PFSK-1 (cell line): Measurements from ENCODE around the gene RTRAF.

Experiments
- POLR2AphosphoS5 ChIP-seq: IDR thresholded peaks from 2 replicates; pipeline ENCODE4 v1.6.1; 2012; ENCODE audit warnings: low read depth, mild to moderate bottlenecking, control low read depth, low read length, moderate library complexity
- SIN3A ChIP-seq: IDR thresholded peaks from 2 replicates; pipeline ENCODE4 v1.6.1; 2012; ENCODE audit warnings: mild to moderate bottlenecking, low read length, moderate library complexity, borderline replicate concordance; ENCODE audit not compliant: insufficient read depth
- TF ChIP-seq, protein P1 (sequence below), 2 experiments: IDR thresholded peaks; 2 replicates each; pipeline versions ENCODE4 v1.6.1 to v1.8.0; 2011 to 2012; ENCODE audit warnings: low read depth in 2 of 2, low read length in 2 of 2, control low read depth in 1 of 2, inconsistent platforms in 1 of 2, mild to moderate bottlenecking in 1 of 2, moderate library complexity in 1 of 2; ENCODE audit not compliant: insufficient read depth in 1 of 2

DNA sequence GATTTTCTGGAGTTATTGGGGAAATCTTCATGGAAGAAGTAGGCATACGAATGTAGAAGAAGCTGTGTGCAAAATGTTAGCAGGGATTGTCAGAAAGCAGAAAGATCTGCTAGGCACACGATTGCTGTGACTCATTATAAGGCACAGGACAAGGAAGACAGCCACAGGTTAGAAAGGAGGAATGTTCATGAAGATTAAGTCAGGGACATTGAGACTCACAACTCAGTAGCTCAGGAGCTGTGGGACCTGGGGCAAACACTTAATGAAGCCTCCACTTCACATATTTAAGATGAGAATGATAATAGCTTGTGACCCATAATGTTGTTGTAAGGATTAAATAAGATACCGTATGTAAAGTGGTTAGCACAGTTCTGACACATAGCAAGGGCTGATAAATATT, 26.6 kb upstream of the RTRAF start:
- TF ChIP-seq POLR2AphosphoS5: no peak
- TF ChIP-seq, protein P1, sequence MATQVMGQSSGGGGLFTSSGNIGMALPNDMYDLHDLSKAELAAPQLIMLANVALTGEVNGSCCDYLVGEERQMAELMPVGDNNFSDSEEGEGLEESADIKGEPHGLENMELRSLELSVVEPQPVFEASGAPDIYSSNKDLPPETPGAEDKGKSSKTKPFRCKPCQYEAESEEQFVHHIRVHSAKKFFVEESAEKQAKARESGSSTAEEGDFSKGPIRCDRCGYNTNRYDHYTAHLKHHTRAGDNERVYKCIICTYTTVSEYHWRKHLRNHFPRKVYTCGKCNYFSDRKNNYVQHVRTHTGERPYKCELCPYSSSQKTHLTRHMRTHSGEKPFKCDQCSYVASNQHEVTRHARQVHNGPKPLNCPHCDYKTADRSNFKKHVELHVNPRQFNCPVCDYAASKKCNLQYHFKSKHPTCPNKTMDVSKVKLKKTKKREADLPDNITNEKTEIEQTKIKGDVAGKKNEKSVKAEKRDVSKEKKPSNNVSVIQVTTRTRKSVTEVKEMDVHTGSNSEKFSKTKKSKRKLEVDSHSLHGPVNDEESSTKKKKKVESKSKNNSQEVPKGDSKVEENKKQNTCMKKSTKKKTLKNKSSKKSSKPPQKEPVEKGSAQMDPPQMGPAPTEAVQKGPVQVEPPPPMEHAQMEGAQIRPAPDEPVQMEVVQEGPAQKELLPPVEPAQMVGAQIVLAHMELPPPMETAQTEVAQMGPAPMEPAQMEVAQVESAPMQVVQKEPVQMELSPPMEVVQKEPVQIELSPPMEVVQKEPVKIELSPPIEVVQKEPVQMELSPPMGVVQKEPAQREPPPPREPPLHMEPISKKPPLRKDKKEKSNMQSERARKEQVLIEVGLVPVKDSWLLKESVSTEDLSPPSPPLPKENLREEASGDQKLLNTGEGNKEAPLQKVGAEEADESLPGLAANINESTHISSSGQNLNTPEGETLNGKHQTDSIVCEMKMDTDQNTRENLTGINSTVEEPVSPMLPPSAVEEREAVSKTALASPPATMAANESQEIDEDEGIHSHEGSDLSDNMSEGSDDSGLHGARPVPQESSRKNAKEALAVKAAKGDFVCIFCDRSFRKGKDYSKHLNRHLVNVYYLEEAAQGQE (IDR thresholded peaks at IDR 0.05; ENCODE audit: insufficient read depth in 1 of 2, low read depth in 2 of 2, low read length in 2 of 2): no peak
- TF ChIP-seq SIN3A: no peak
